Keratinocyte (primary cell): ENCODE data around the gene LSP1. TPM values are rescaled to one million over a fixed set of nuclear protein-coding genes. Genes with fewer than 3 reads are reported as not detected.

Source experiments
- DNase-seq: peaks from one replicate; pipeline ENCODE4 v3.0.0-alpha.2; 2011; ENCODE audit warnings: low read depth, missing footprints, low spot score
- FAIRE-seq: peaks from 2 replicates; lab custom pipeline; 2011; peaks lifted over from hg19 to GRCh38; lab: Jason Lieb, UNC
- H2AFZ ChIP-seq: 2 replicates; pipeline ENCODE4 v1.6.0; 2012; ENCODE audit warnings: low read length, control low read depth, inconsistent platforms; ENCODE audit not compliant: control insufficient read depth
- H3K27ac ChIP-seq: 2 replicates; pipeline ENCODE4 v1.5.1; 2011; ENCODE audit warnings: low read length; ENCODE audit not compliant: control insufficient read depth, insufficient read depth
- H3K27me3 ChIP-seq: 3 replicates; pipeline ENCODE4 v1.6.0; 2011; ENCODE audit warnings: low read length; ENCODE audit not compliant: control insufficient read depth, insufficient read depth; ENCODE audit errors: extremely low read depth
- H3K36me3 ChIP-seq, 2 experiments: 2 replicates in 1 of 2; 3 replicates in 1 of 2; pipeline ENCODE4 v1.5.1; 2011; ENCODE audit warnings: low read length in 2 of 2, mild to moderate bottlenecking in 1 of 2; ENCODE audit not compliant: control insufficient read depth in 2 of 2, insufficient read depth in 2 of 2; ENCODE audit errors: extremely low read depth in 1 of 2
- H3K4me1 ChIP-seq: 3 replicates; pipeline ENCODE4 v1.5.1; 2011; ENCODE audit warnings: low read length; ENCODE audit not compliant: control insufficient read depth, insufficient read depth; ENCODE audit errors: extremely low read depth
- H3K4me2 ChIP-seq: 3 replicates; pipeline ENCODE4 v1.6.0; 2011; ENCODE audit warnings: low read depth, low read length; ENCODE audit not compliant: control insufficient read depth, insufficient read depth; ENCODE audit errors: extremely low read depth
- H3K4me3 ChIP-seq, 3 experiments: fragments of 200-600 bp in 1 of 3; sonication (generic) in 1 of 3; 2 replicates in 2 of 3; 3 replicates in 1 of 3; pipeline ENCODE4 v1.5.1; 2011 to 2016; ENCODE audit warnings: low read length in 3 of 3, mild to moderate bottlenecking in 3 of 3, control low read depth in 2 of 3, inconsistent platforms in 1 of 3, low read depth in 1 of 3, mixed read lengths in 1 of 3, mixed run types in 1 of 3, moderate library complexity in 1 of 3; ENCODE audit not compliant: control insufficient read depth in 2 of 3, insufficient read depth in 2 of 3; ENCODE audit errors: extremely low read depth in 1 of 3
- H3K79me2 ChIP-seq: 2 replicates; pipeline ENCODE4 v1.6.0; 2012; ENCODE audit warnings: low read length; ENCODE audit not compliant: control insufficient read depth, insufficient read depth
- H3K9ac ChIP-seq: 3 replicates; pipeline ENCODE4 v1.6.0; 2011; ENCODE audit warnings: low read length; ENCODE audit not compliant: control insufficient read depth, insufficient read depth; ENCODE audit errors: extremely low read depth
- H3K9me1 ChIP-seq: 3 replicates; pipeline ENCODE4 v1.6.0; 2011; ENCODE audit warnings: low read length; ENCODE audit not compliant: control insufficient read depth, insufficient read depth; ENCODE audit errors: extremely low read depth
- H3K9me3 ChIP-seq: 2 replicates; pipeline ENCODE4 v1.5.1; 2012; ENCODE audit warnings: low read depth, low read length; ENCODE audit not compliant: control insufficient read depth
- H4K20me1 ChIP-seq: 3 replicates; pipeline ENCODE4 v1.6.0; 2011; ENCODE audit warnings: low read length; ENCODE audit not compliant: control insufficient read depth, insufficient read depth; ENCODE audit errors: extremely low read depth
- EZH2 ChIP-seq: IDR thresholded peaks from one replicate; pipeline ENCODE4 v1.6.1; 2012; ENCODE audit warnings: inconsistent platforms, mild to moderate bottlenecking, low read length, moderate library complexity
- dilution Hi-C: fragments of 300-500 bp; cut with MboI; formaldehyde crosslinking; loops from one replicate; pipeline ENCODE4 v1.7.0; 2020; ENCODE audit warnings: low sequenced_read_pairs; ENCODE audit not compliant: extremely low pct_ligation_motif_present
- polyA plus RNA-seq, 5 experiments: library from polyadenylated mRNA; depleted of rRNA in 3 of 5; stranded (reverse) in 3 of 5; stranded (forward) in 1 of 5; unstranded in 1 of 5; fragments of >200 nt; gene quantifications; 1 replicate in 1 of 5; 2 replicates in 3 of 5; 3 replicates in 1 of 5; pipeline versions ENCODE4 v1.2.1 to v1.2.3, GENCODE V29; 2011 to 2012; ENCODE audit warnings: missing spikeins in 2 of 5, low read depth in 1 of 5, low replicate concordance in 1 of 5
- TF ChIP-seq, protein P1 (sequence below), 3 experiments: IDR thresholded peaks in 1 of 3; conservative IDR thresholded peaks in 1 of 3; optimal IDR thresholded peaks in 1 of 3; 2 replicates in 2 of 3; 3 replicates in 1 of 3; pipeline versions ENCODE3 to v1.5.1; 2011; ENCODE audit warnings: low read length in 3 of 3, mild to moderate bottlenecking in 3 of 3, moderate library complexity in 2 of 3, control low read depth in 1 of 3, inconsistent platforms in 1 of 3; ENCODE audit not compliant: insufficient read depth in 2 of 3; ENCODE audit errors: extremely low read depth in 1 of 3

The LSP1 gene
- polyA plus RNA-seq, 1 donor (not counting 4 experiments of a cell fraction or from before 2014, with no cell fraction given): 0.94 TPM

DNA sequence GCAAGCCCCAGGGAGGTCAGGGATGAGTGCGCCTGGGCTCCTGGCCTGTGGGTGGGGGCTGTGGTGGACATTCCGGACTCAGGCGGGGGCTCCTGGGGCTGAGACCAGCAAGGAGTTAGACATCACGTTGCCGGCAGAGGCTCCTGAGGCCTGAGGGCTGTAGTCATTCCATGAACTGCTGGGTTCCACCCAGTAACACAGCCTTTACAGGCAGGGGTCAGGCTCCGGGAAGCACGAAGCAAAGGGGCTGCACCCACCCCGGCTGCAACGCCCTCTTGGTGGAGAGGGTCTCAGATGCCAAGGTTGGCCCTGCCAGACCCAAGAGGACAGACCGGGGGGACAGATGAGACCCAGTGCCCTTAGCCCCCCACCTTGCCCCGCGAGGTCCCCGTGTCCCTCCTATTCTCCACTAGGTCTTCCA is 75.6 kb downstream of the LSP1 start:
- H2AFZ ChIP-seq: no peak overlapping the region
- peaks cover 5% of the 10 kb centered on the region for H3K4me1 ChIP-seq
- no peak overlapping the region for H3K4me2 ChIP-seq
- H3K9me1 ChIP-seq: no peaks in the 10 kb centered on the region
- peaks cover 4% of the 10 kb centered on the region for H3K27me3 ChIP-seq
- FAIRE-seq: no peak
- no peak overlapping the region for H3K4me3 ChIP-seq
- no peaks in the 10 kb centered on the region for H4K20me1 ChIP-seq
- H3K9me3 ChIP-seq: no peaks in the 10 kb centered on the region
- dilution Hi-C loops: no loop called here
- DNase-seq: no peak
- no peaks in the 10 kb centered on the region for H3K36me3 ChIP-seq
- H3K79me2 ChIP-seq: no peaks in the 10 kb centered on the region
- no peak overlapping the region for H3K27ac ChIP-seq
- TF ChIP-seq EZH2: no peak
- TF ChIP-seq, protein P1, sequence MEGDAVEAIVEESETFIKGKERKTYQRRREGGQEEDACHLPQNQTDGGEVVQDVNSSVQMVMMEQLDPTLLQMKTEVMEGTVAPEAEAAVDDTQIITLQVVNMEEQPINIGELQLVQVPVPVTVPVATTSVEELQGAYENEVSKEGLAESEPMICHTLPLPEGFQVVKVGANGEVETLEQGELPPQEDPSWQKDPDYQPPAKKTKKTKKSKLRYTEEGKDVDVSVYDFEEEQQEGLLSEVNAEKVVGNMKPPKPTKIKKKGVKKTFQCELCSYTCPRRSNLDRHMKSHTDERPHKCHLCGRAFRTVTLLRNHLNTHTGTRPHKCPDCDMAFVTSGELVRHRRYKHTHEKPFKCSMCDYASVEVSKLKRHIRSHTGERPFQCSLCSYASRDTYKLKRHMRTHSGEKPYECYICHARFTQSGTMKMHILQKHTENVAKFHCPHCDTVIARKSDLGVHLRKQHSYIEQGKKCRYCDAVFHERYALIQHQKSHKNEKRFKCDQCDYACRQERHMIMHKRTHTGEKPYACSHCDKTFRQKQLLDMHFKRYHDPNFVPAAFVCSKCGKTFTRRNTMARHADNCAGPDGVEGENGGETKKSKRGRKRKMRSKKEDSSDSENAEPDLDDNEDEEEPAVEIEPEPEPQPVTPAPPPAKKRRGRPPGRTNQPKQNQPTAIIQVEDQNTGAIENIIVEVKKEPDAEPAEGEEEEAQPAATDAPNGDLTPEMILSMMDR (optimal IDR thresholded peaks at IDR 0.05 in 1 of 3, IDR thresholded peaks at IDR 0.05 in 1 of 3, conservative IDR thresholded peaks at IDR 0.05 in 1 of 3; ENCODE audit: extremely low read depth in 1 of 3, insufficient read depth in 2 of 3, low read length in 3 of 3): no peak
- H3K9ac ChIP-seq: no peak overlapping the region

DNA sequence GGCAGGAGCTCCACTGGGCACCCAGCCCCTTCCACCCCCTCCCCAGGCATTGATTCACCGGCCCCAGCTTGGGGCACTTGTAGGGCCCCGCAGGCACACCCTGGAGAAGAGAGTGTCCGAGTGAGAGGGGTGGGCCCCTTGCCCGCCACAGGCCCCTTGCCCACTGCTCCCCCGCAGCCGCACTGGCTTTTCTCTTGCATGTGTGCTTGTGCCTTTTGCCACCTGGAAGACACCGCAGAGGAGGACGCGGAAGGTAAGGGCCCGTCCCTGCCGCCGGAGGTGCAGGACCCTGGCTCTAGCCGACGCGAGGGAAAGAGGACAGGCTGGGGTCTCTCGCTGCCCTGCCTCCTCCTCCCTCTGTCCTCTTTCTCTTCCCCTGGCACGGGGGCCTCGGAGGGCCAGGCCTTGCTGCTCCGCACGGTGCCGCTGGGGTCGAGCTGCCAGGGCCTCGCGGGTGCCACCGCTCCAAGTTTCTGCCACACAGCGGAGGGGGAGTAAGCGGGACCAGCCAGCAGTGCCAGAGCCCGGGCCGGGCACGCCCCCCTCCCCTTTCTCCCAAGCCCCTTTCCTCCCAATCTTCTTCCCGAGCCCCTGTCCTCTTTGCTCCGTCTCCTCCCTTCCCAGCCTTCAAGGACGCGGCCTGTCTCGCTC is 76.1 kb downstream of the LSP1 start:
- Histone ChIP-seq H4K20me1 (no peaks in the 10 kb centered on the region), H3K9me3 (no peaks in the 10 kb centered on the region), H3K79me2 (no peaks in the 10 kb centered on the region), H3K4me3 (no peak overlapping the region), H3K36me3 (no peaks in the 10 kb centered on the region), H3K4me2 (no peak overlapping the region), H3K27ac (no peak overlapping the region), H3K9ac (no peak overlapping the region), H2AFZ (no peak overlapping the region), H3K27me3 (peaks cover 4% of the 10 kb centered on the region), H3K4me1 (peaks cover 5% of the 10 kb centered on the region), H3K9me1 (no peaks in the 10 kb centered on the region)
- FAIRE-seq: no peak
- TF ChIP-seq EZH2: no peak
- TF ChIP-seq, protein P1 (optimal IDR thresholded peaks at IDR 0.05 in 1 of 3, IDR thresholded peaks at IDR 0.05 in 1 of 3, conservative IDR thresholded peaks at IDR 0.05 in 1 of 3; ENCODE audit: extremely low read depth in 1 of 3, insufficient read depth in 2 of 3, low read length in 3 of 3): no peak
- DNase-seq: no peak
- dilution Hi-C loops: no loop called here
